Measurements from ENCODE around the gene SARDH. TPM values are rescaled to one million over a fixed set of nuclear protein-coding genes. Genes with fewer than 3 reads are reported as not detected.

The SARDH gene
- total RNA-seq, 1 experiment from 2014 or later, result 5.6 TPM

DNA sequence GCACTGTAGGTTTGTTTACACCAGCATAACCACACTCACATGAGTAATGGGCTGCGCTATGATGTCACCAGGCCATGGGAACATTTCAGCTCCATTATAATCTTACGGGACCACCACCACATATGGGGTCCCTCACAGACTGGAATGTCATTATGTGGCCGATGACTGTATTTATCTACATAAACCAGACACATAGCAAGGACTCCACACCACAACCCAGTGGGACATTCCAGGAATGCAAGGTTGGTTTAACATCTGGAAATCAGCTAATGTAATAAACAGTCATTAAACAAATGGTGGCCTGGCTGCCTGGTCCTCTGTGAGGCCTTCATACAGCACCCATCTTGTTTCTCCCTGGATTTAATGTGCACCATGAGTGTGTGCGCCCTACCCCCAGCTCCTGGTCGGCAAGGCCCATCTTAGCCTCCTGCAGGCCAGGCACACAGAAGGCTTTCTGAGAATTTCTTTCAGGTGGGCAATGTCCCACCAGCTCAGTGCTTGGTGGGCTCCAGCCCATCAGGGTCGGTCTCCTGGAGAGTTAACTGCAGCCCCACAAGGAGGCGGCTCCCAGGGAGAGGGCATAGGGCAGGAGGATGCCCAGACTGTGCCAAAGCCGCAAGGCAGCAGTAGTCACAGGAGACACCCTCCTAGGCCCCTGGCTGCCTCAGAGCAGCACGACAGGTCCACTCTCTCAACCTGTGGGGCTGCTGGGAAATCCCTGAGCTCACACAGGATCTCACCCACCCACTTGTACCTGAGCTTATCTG, 35.9 kb upstream of the SARDH start:
- no peaks in the 10 kb centered on the region for H4K20me1 ChIP-seq (ENCODE audit: insufficient read depth)
- peaks cover 5 to 22% of the 10 kb centered on the region in 2 experiments for H3K36me3 ChIP-seq (ENCODE audit: control insufficient read depth in 1 of 2, insufficient read depth in 2 of 2, low read length in 2 of 2)
- H3K4me1 ChIP-seq (ENCODE audit: control insufficient read depth in 1 of 2, insufficient read depth in 2 of 2, low read length in 2 of 2), result no peaks in the 10 kb centered on the region
- H3K27ac ChIP-seq (ENCODE audit: low read depth, low read length), result no peak overlapping the region
- H3K27me3 ChIP-seq (ENCODE audit: insufficient read depth, low read length), result no peaks in the 10 kb centered on the region
- no peak overlapping the region for H3K9ac ChIP-seq (ENCODE audit: low read length)
- no peak for DNase-seq (ENCODE audit: low read depth, low spot score)
- POLR2A ChIA-PET, result no interaction called here
- intact Hi-C loops (cut with micrococcal nuclease), result no loop called here
- TF ChIP-seq JUND (IDR thresholded peaks at IDR 0.05) (no peak), POLR2A (IDR thresholded peaks at IDR 0.05; ENCODE audit: borderline replicate concordance, extremely low read depth, insufficient read depth, insufficient read length) (no peak), SP1 (IDR thresholded peaks at IDR 0.05; ENCODE audit: low read depth) (no peak), CBX3 (IDR thresholded peaks at IDR 0.05; ENCODE audit: low read depth) (no peak), EGR1 (IDR thresholded peaks at IDR 0.05; ENCODE audit: low read depth) (no peak), ELF1 (IDR thresholded peaks at IDR 0.05; ENCODE audit: borderline replicate concordance, low read depth) (no peak), EZH2 (IDR thresholded peaks at IDR 0.05) (no peak), EZH2phosphoT487 (IDR thresholded peaks at IDR 0.05; ENCODE audit: borderline replicate concordance) (no peak), ZNF274 (IDR thresholded peaks at IDR 0.05; ENCODE audit: low read depth, low read length) (no peak), TCF7L2 (IDR thresholded peaks at IDR 0.05; ENCODE audit: borderline replicate concordance, extremely low read depth, insufficient read depth, insufficient read length) (no peak), CEBPB (IDR thresholded peaks at IDR 0.05; ENCODE audit: low read depth) (no peak), ATF3 (IDR thresholded peaks at IDR 0.05) (no peak), YY1 (IDR thresholded peaks at IDR 0.05; ENCODE audit: extremely low read depth, insufficient replicate concordance, low read depth, low read length) (no peak), FOSL1 (IDR thresholded peaks at IDR 0.05; ENCODE audit: low read depth) (no peak), RAD21 (IDR thresholded peaks at IDR 0.05; ENCODE audit: low read depth) (no peak)
- TF ChIP-seq, protein P1, sequence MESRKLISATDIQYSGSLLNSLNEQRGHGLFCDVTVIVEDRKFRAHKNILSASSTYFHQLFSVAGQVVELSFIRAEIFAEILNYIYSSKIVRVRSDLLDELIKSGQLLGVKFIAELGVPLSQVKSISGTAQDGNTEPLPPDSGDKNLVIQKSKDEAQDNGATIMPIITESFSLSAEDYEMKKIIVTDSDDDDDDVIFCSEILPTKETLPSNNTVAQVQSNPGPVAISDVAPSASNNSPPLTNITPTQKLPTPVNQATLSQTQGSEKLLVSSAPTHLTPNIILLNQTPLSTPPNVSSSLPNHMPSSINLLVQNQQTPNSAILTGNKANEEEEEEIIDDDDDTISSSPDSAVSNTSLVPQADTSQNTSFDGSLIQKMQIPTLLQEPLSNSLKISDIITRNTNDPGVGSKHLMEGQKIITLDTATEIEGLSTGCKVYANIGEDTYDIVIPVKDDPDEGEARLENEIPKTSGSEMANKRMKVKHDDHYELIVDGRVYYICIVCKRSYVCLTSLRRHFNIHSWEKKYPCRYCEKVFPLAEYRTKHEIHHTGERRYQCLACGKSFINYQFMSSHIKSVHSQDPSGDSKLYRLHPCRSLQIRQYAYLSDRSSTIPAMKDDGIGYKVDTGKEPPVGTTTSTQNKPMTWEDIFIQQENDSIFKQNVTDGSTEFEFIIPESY (IDR thresholded peaks at IDR 0.05; ENCODE audit: extremely low read depth, insufficient replicate concordance, low read length), result no peak
- TF ChIP-seq, protein P2, sequence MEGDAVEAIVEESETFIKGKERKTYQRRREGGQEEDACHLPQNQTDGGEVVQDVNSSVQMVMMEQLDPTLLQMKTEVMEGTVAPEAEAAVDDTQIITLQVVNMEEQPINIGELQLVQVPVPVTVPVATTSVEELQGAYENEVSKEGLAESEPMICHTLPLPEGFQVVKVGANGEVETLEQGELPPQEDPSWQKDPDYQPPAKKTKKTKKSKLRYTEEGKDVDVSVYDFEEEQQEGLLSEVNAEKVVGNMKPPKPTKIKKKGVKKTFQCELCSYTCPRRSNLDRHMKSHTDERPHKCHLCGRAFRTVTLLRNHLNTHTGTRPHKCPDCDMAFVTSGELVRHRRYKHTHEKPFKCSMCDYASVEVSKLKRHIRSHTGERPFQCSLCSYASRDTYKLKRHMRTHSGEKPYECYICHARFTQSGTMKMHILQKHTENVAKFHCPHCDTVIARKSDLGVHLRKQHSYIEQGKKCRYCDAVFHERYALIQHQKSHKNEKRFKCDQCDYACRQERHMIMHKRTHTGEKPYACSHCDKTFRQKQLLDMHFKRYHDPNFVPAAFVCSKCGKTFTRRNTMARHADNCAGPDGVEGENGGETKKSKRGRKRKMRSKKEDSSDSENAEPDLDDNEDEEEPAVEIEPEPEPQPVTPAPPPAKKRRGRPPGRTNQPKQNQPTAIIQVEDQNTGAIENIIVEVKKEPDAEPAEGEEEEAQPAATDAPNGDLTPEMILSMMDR (IDR thresholded peaks at IDR 0.05 in 2 of 3, conservative IDR thresholded peaks at IDR 0.05 in 1 of 3; ENCODE audit: borderline replicate concordance in 1 of 3, insufficient read depth in 1 of 3, low read depth in 2 of 3, low read length in 2 of 3), result no peak
- TF ChIP-seq, protein P3, sequence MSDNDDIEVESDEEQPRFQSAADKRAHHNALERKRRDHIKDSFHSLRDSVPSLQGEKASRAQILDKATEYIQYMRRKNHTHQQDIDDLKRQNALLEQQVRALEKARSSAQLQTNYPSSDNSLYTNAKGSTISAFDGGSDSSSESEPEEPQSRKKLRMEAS (IDR thresholded peaks at IDR 0.05), result no peak
- no peak for ATAC-seq
- H3K9me3 ChIP-seq (ENCODE audit: control insufficient read depth in 1 of 2, insufficient read depth in 1 of 2, low read depth in 1 of 2, low read length in 2 of 2), result peaks cover 5 to 11% of the 10 kb centered on the region in 2 experiments; a peak in 2 of 4 replicates
- RAD21 ChIA-PET (ENCODE audit: low non-redundant PET in 1 of 2, low total read pairs in 2 of 2, uncharacterized antibody in 2 of 2, unreplicated experiment in 2 of 2), result no interaction called here
- no peak overlapping the region for H3K4me3 ChIP-seq (replicated peaks in 1 of 2; ENCODE audit: low read depth in 1 of 2, low read length in 2 of 2)
- H2AFZ ChIP-seq (ENCODE audit: low read depth, low read length, poor library complexity, severe bottlenecking), result no peak overlapping the region
- no TSS peak for BruUV-seq (replicated peaks)
- H3K79me2 ChIP-seq (ENCODE audit: insufficient read depth, low read length), result no peaks in the 10 kb centered on the region
- H3K9me2 ChIP-seq (ENCODE audit: insufficient read depth), result no peaks in the 10 kb centered on the region
- CTCF ChIA-PET, result interaction anchor here (1.8 kb wide), 1 partner anchor 8 kb away, joined by 7 read pairs; no protein-coding TSS in a partner anchor
- no peak overlapping the region for H3K4me2 ChIP-seq (ENCODE audit: low read length)

Measured in HCT116 (cell line).